DOHH2 (cell line): Measurements from ENCODE around the gene ALX4.

Source experiments
- EZH2phosphoT487 ChIP-seq: fragments of 200-600 bp; sonication (generic); IDR thresholded peaks from 2 replicates; pipeline ENCODE4 v1.6.1; 2017; ENCODE audit warnings: borderline replicate concordance, mild to moderate bottlenecking, antibody characterized with exemption, low read length, moderate library complexity, mixed read lengths
- TF ChIP-seq, protein P1 (sequence below): fragments of 200-600 bp; sonication (generic); IDR thresholded peaks from one replicate; pipeline ENCODE4 v1.5.1; 2014; ENCODE audit warnings: antibody characterized with exemption, mild to moderate bottlenecking, low read depth, low read length; ENCODE audit not compliant: poor library complexity, severe bottlenecking

DNA sequence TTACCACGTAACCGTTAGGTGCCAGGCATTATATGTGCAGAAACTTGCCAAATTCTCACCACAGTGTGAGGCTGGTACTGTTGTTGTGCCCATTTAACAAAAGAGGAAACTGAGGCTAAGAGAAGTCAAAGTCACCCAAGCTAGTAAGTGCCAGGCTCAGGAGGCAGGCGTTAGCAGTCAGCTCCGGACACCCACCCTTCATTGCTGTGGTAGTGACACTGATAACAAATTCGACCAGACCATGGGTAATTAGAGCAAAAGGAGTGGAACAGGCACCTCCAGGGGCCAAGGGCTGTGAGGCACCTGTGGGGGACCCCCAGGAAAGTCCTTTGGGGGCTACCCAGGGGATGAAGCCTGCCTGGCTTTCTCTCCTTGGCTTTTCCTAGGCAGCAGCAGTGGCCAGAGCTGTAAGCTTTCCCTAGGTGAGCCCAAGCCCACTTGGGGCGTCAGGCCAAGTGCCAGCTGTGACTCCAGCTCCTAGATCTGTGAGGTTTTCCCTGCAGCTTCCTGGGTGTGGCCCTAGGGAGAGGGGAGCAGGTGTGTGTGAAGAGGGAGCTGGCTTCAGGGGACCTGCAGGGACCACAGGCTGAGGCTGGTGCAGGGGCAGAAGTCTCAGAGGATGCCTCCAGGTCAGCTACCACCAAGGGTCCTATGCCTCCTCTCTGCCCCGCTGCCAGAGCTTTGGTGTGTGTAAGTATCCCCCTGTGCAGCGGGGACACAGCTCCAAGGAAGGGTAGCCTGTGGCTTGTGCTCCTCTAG, 19.7 kb upstream of the ALX4 start:
- TF ChIP-seq, protein P1, sequence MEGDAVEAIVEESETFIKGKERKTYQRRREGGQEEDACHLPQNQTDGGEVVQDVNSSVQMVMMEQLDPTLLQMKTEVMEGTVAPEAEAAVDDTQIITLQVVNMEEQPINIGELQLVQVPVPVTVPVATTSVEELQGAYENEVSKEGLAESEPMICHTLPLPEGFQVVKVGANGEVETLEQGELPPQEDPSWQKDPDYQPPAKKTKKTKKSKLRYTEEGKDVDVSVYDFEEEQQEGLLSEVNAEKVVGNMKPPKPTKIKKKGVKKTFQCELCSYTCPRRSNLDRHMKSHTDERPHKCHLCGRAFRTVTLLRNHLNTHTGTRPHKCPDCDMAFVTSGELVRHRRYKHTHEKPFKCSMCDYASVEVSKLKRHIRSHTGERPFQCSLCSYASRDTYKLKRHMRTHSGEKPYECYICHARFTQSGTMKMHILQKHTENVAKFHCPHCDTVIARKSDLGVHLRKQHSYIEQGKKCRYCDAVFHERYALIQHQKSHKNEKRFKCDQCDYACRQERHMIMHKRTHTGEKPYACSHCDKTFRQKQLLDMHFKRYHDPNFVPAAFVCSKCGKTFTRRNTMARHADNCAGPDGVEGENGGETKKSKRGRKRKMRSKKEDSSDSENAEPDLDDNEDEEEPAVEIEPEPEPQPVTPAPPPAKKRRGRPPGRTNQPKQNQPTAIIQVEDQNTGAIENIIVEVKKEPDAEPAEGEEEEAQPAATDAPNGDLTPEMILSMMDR = no peak
- no peak for TF ChIP-seq EZH2phosphoT487
